Fibroblast of peridontal ligament (primary cell): ENCODE data around the gene AKT2.

ENCODE experiments used
- DNase-seq: peaks from one replicate; pipeline ENCODE4 v3.0.0-alpha.2; 2010; ENCODE audit errors: extremely low read depth

The AKT2 gene

GRCh38 chr19:40253611-40254092 lies 31.5 kb downstream of the AKT2 start:
- no peak for DNase-seq

DNA sequence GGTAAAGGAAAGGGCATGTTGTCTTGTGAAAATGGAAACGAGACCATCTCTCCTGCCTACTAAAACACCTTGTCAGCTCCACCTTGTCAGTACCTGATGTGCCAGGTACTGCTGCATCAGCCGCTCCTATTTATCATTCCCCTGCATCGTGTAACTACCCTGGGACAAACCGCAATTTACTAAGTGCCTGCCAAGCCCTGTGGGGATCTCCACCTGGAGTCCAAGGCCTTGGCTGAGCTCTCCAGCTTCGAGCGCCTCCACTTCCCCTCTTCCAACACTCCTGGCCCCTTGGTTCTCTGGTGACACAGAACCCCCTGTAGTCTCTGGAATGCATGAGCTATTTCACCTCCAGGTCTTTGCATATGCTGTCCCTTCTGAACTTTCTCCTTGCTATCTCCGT lies 32.8 kb downstream of the AKT2 start:
- no peak for DNase-seq

GRCh38 chr19:40251991-40252390 lies 33.2 kb downstream of the AKT2 start:
- no peak for DNase-seq

GRCh38 chr19:40251244-40251643 lies 33.9 kb downstream of the AKT2 start:
- DNase-seq, result no peak

DNA sequence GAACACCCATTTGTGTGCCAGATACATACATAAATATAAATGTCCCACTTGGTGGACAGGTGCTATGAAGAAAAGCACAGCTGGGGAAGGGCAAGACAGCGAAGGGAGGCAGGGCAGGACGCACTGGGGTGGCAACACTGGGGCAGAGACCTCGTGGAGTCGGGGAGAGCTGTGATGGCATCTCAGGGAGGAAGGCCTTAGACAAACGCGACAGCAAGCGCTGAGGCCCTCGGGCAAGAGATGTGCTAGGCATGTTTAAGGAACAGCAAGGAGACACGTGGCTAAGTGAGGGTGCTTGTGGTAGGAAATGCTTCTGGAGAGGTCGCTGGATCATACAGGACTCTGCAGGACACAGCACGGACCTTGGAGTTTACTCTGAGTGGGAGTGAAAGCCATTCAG lies 35.4 kb downstream of the AKT2 start:
- DNase-seq, result no peak

- DNase-seq, result no peak
Measured at GRCh38 chr19:40249201-40249600, 35.9 kb downstream of the AKT2 start.

DNA sequence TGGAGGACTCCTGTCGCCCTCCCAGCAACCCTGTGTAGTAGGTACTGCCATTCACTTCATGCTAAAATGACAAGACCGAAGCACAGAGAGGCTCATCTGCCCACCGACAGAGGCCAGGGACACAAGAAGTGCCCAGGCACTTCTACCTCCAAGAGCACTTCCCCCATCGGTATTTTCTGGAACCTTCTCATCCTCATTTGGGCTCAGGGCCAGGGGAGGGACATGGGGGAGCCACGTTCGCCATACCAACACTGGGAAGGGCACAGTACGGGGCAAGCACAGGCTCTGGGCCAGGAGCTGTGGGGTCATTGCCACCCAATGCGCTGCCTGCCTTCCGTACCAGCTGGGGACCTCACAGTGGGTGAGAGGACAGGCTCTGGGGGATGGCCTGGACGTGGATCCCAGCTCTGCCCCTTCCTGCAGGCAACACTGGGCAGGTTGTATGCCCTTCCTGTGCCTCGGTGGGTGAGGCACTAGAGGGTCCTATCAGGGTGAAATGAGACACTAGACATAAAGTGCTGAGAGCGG lies 37.3 kb downstream of the AKT2 start:
- DNase-seq, result no peak

GRCh38 chr19:40247178-40247577 lies 38.0 kb downstream of the AKT2 start:
- no peak for DNase-seq

DNA sequence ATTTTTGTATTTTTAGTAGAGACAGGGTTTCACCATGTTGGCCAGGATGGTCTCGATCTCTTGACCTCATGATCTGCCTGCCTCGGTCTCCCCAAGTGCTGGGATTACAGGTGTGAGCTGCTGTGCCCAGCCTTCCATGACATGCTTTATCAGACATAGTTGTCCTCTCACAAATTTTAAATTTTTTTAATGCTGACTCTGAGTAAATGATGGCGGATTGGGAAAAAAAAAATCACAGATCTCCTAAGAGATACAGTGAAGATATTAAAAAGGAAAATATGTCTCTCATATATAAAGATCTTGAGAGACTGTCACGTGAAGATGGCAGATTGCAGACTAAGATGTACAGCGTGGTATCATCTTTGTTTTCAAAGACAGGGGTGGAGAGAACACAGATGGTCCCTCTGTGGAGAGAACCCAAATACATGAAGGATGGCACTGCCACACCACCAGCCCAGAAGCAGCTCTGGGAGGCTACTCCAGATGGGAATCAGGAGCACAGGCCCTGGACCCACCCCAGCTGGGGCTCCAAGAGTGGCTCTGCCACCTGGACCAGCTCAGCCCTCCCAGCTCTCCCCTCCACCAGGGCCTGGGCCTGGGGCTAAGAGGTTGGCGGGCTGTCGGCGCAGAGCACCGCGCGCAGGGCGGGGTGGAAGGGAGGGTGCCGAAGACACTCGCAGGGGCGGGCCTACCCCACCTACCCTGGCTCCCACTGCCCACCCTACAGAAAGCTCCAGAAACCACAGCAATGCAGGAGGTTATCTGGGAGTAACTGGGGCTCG lies 38.7 kb downstream of the AKT2 start:
- no peak for DNase-seq

DNA sequence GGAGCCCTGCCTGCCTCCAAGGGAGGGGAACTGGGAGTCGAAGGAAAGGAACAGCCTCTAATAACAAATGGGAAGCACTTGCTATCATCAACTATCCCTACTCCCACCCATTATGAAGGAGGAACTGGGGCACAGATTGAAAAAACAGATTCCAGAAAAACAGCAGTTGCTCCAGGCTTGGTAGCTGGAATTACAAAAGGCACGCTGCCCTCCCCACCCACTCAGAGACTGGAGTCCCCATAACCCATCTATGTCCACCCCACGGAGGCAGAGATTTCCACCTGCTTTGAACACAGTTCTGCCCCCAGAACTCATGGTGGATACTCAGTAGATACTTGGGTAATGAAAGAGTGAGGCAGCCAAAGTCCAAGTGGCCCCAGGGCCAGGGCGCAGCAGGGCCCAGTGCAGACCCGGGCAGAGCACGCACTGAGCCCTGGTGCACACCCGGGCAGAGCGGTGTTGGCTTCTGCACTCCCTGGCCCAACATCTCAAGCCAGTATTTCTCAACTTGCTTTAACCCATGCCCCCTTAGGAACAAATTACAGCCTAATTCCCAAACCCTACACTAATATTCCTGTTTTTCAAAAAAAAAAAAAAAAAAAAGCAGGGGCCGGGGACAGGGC lies 39.5 kb downstream of the AKT2 start:
- DNase-seq, result no peak

DNA sequence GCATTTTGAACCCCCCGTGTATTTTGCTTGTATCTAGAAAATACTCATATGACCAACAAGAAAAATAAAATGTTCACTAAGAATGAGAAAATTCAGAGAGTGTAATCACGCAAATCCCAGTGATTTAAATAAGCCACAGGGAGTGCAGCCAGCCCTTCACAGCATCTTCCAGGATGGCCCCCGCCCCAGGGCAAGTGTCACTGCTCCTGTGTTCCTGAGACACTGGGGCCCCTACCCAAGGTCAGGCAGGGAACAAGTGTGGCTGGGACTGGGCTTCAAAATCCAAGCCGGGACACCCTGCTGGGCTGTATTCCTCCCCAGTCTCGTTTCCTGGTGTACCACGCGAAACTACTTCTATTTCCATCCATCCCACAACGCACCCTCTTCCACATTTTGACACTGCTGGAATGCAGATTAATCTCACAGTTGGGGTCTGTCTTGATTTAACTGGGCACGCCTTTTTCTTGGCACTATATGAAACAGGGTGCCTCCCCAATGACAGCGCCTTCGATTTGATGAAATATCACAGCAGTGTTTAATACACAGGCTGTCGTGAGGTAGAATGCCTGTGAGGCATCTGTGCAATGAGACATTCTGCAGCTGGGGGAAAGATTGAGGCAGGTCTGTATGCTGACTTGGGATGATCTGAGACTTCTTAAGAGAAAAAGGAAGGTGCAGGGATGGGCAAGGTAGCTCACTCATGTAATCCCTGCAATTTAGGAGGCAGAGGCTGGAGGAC lies 40.4 kb downstream of the AKT2 start:
- DNase-seq, result no peak

- no peak for DNase-seq
Measured at GRCh38 chr19:40243181-40243580, 42.0 kb downstream of the AKT2 start.

- no peak for DNase-seq
Measured at GRCh38 chr19:40242480-40242879, 42.7 kb downstream of the AKT2 start.

- no peak for DNase-seq
Measured at GRCh38 chr19:40241809-40242384, 43.2 kb downstream of the AKT2 start.

GRCh38 chr19:40241125-40241808 lies 43.9 kb downstream of the AKT2 start:
- no peak for DNase-seq

DNA sequence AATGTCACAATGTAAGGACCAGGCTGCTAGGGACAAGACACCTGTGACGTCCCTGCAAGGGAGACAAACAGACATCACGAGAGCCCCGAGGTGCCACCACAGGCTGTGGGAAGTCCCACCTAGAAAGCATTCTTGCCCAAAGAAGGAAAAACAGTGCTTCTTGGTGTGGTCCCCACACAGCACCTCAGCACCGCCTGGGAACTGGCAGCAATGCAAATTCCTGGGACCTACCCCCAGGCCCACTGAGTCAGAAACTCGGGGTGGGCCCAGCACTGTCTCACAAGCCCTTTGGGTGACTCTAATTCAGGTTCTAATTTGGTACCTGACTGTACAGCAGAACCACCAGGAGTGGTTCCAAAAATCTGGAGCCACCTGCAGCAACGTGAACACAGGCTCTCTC lies 44.8 kb downstream of the AKT2 start:
- no peak for DNase-seq

DNA sequence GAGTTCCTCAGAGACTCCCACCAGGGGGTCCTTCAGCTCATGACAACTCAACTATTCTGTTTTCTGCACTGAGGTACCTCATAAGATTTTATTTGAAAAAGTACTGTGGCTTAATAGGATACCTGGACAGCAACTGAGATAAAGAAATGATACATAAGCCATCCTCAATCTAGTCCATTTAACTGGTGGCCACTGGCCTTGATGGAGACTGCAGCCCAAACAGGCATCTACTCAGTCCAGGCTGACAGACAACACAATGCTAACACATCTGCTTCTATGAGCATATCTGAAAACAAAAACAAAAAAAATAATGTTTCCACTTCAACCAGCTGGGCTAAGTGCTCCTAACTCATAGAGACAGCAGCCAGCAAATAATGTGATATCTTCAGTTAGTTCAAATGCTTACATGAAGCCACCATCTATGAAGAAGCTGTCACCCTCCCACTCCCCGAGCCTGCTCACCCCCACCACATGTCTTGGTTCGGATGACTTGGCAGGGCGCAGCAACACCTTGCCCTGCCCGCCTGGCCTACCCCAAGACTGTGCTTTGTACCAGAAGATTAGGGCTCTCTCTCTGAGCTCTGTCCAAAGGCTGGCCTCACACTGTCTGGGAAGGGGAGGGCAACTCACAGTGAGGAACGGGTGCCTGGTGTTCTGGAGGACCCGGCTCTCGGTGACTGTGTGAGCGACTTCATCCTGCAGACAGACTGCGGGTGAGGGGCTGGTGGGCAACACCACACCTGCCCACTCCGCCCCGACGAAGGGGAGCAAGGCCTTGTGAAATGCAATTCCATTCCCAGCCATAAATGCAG lies 45.5 kb downstream of the AKT2 start:
- no peak for DNase-seq

DNA sequence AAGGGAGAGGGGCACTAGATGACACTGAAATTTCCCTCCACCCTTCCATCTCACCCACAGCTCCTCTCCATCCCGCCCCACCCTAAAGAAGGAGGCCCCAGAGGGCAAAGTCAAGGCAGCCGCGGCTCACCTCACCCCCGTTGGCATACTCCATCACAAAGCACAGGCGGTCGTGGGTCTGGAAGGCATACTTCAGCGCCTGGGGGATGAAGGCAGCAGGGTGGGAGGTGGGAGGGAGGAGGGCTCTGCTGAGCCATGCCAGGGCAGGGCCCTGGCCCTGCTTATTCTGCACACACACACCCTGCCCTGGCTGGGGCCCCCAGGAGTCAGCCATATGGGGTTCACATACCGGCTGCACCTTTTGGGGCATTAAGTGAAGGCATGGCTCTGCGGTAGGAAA lies 46.4 kb downstream of the AKT2 start:
- DNase-seq, result no peak

DNA sequence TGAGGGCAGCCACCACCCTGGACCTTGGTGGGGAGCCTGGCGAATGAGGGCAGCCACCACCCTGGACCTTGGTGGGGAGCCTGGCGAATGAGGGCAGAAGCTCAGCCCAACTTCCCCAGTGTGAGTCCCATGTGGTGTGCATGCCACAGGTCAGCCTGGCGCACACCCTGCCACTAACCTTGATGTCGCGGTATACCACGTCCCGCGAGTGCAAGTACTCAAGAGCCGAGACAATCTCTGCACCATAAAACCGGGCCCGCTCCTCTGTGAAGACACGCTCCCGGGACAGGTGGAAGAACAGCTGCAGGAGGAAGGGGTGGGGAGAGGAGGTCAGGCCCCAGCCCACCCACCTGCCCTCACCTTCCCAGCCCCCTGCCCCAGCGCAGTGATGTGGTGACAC lies 47.4 kb downstream of the AKT2 start:
- no peak for DNase-seq

DNA sequence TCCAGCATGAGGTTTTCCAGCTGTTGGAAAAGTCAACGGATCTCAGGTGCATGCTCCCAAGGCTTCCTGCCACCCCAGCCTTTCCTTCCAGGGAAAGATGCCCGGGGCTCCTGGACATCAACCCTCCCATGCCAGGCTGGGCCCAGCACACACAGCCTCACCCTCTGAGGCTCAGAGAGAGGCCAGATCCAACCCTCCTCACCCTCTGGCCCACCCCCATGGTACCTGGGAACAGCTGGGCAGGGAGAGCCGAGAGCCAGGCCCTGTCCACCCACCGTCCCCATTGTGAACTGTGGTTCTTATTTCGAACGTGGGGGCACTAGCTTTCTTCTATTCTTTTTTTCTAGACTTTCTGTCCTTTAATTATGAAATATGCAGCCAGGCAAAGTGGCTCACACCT lies 48.8 kb downstream of the AKT2 start:
- DNase-seq, result no peak

- no peak for DNase-seq
Measured at GRCh38 chr19:40236026-40236355, 49.2 kb downstream of the AKT2 start.
